Neuronal stem cell (in vitro differentiated cells): ENCODE data around the gene PRICKLE1.

ENCODE experiments used
- DNase-seq: peaks from one replicate; pipeline ENCODE4 v3.0.0-alpha.2; 2013; ENCODE audit warnings: low spot score
- H2AFZ ChIP-seq: one replicate; pipeline ENCODE4 v1.6.1; 2013; ENCODE audit warnings: mild to moderate bottlenecking, low read length, inconsistent platforms
- H2AK5ac ChIP-seq: 2 replicates; pipeline ENCODE4 v1.6.1; 2013; ENCODE audit warnings: low read depth, mild to moderate bottlenecking, inconsistent platforms, low read length, moderate library complexity, mixed read lengths
- H2BK120ac ChIP-seq: 2 replicates; pipeline ENCODE4 v1.6.1; 2013; ENCODE audit warnings: low read depth, mild to moderate bottlenecking, inconsistent platforms, low read length, moderate library complexity, mixed read lengths
- H2BK12ac ChIP-seq: one replicate; pipeline ENCODE4 v1.6.1; 2013; ENCODE audit warnings: low read length, inconsistent platforms
- H2BK15ac ChIP-seq: 2 replicates; pipeline ENCODE4 v1.6.1; 2013; ENCODE audit warnings: mild to moderate bottlenecking, low read length, inconsistent platforms, mixed read lengths
- H2BK5ac ChIP-seq: one replicate; pipeline ENCODE4 v1.6.1; 2013; ENCODE audit warnings: inconsistent platforms, mild to moderate bottlenecking, low read length, moderate library complexity
- H3K14ac ChIP-seq: one replicate; pipeline ENCODE4 v1.6.1; 2013; ENCODE audit warnings: low read length, inconsistent platforms
- H3K18ac ChIP-seq: 2 replicates; pipeline ENCODE4 v1.6.1; 2013; ENCODE audit warnings: low read length, inconsistent platforms
- H3K23ac ChIP-seq: 2 replicates; pipeline ENCODE4 v1.6.1; 2013; ENCODE audit warnings: low read depth, mild to moderate bottlenecking, mixed read lengths, low read length, inconsistent platforms; ENCODE audit not compliant: poor library complexity
- H3K27ac ChIP-seq: replicated peaks from 3 replicates; pipeline ENCODE4 v1.5.1; 2013; ENCODE audit warnings: low read length, inconsistent platforms
- H3K27me3 ChIP-seq, 3 experiments: 2 replicates each; pipeline ENCODE4 v1.6.1; 2013; ENCODE audit warnings: low read length in 3 of 3, mild to moderate bottlenecking in 2 of 3, inconsistent platforms in 1 of 3, low read depth in 1 of 3, mixed read lengths in 1 of 3, moderate library complexity in 1 of 3; ENCODE audit not compliant: control insufficient read depth in 3 of 3, insufficient read depth in 3 of 3
- H3K36me3 ChIP-seq, 2 donors: replicated peaks in 1 of 2; 2 replicates each; pipeline ENCODE4 v1.6.1; 2013; ENCODE audit warnings: low read length in 2 of 2; ENCODE audit not compliant: control insufficient read depth in 2 of 2, insufficient read depth in 2 of 2
- H3K4ac ChIP-seq: 2 replicates; pipeline ENCODE4 v1.6.1; 2013; ENCODE audit warnings: inconsistent platforms, mild to moderate bottlenecking, low read length, moderate library complexity
- H3K4me1 ChIP-seq, 2 donors: 1 replicate in 1 of 2; 2 replicates in 1 of 2; pipeline ENCODE4 v1.6.1; 2013; ENCODE audit warnings: low read length in 2 of 2, low read depth in 1 of 2; ENCODE audit not compliant: control insufficient read depth in 2 of 2, insufficient read depth in 1 of 2
- H3K4me2 ChIP-seq: one replicate; pipeline ENCODE4 v1.6.1; 2013; ENCODE audit warnings: mild to moderate bottlenecking, low read length, inconsistent platforms; ENCODE audit not compliant: insufficient read depth, poor library complexity, severe bottlenecking
- H3K4me3 ChIP-seq, 2 donors: 2 replicates each; pipeline ENCODE4 v1.5.1; 2013; ENCODE audit warnings: low read length in 2 of 2, mild to moderate bottlenecking in 2 of 2, inconsistent platforms in 1 of 2, moderate library complexity in 1 of 2
- H3K79me1 ChIP-seq: one replicate; pipeline ENCODE4 v1.6.1; 2013; ENCODE audit warnings: low read depth, mild to moderate bottlenecking, inconsistent platforms, low read length, moderate library complexity
- H3K9ac ChIP-seq: one replicate; pipeline ENCODE4 v1.6.1; 2013; ENCODE audit warnings: mild to moderate bottlenecking, low read depth, low read length, inconsistent platforms; ENCODE audit not compliant: poor library complexity
- H3K9me3 ChIP-seq, 2 donors: replicated peaks in 1 of 2; 2 replicates each; pipeline versions ENCODE3 to v1.6.1; 2013; ENCODE audit warnings: low read length in 2 of 2, mild to moderate bottlenecking in 2 of 2, inconsistent platforms in 1 of 2, low read depth in 1 of 2, mixed read lengths in 1 of 2, moderate library complexity in 1 of 2; ENCODE audit not compliant: control insufficient read depth in 2 of 2, insufficient read depth in 1 of 2
- H4K8ac ChIP-seq: one replicate; pipeline ENCODE4 v1.6.1; 2013; ENCODE audit warnings: low read depth, mild to moderate bottlenecking, inconsistent platforms, low read length, moderate library complexity
- H4K91ac ChIP-seq: one replicate; pipeline ENCODE4 v1.6.1; 2013; ENCODE audit warnings: low read length, low read depth, mild to moderate bottlenecking, inconsistent platforms; ENCODE audit not compliant: poor library complexity
- WGBS, 2 donors: extraction: QIAGEN DNeasy Blood & Tissue Kit; methylation state at CpG; one replicate each; pipeline ENCODE4 v1.1.7; 2013; ENCODE audit warnings: missing lambda C conversion rate in 2 of 2, mixed read lengths in 1 of 2; ENCODE audit not compliant: insufficient read length in 2 of 2, insufficient replicate concordance in 1 of 2; ENCODE audit errors: extremely low coverage in 2 of 2; 5-methylcytosine and 5-hydroxymethylcytosine counted together

The PRICKLE1 gene

GRCh38 chr12:42495244-42495643 lies 94.3 kb downstream of the PRICKLE1 start:
- Histone ChIP-seq H4K8ac (no peak overlapping the region), H3K4me3 (no peak overlapping the region), H2BK120ac (no peak overlapping the region), H3K18ac (no peak overlapping the region), H2BK15ac (no peak overlapping the region), H3K36me3 (no peaks in the 10 kb centered on the region), H3K4me1 (no peaks in the 10 kb centered on the region), H3K27ac (no peak overlapping the region), H3K27me3 (no peaks in the 10 kb centered on the region), H2BK12ac (no peak overlapping the region), H4K91ac (no peak overlapping the region), H3K9me3 (no peaks in the 10 kb centered on the region), H3K4ac (no peak overlapping the region), H3K23ac (no peak overlapping the region), H2BK5ac (no peak overlapping the region), H3K14ac (no peak overlapping the region), H3K79me1 (no peaks in the 10 kb centered on the region), H3K4me2 (no peak overlapping the region), H3K9ac (no peak overlapping the region), H2AFZ (no peak overlapping the region), H2AK5ac (no peak overlapping the region)
- no peak for DNase-seq
- WGBS, 2 donors: no CpG with 5 or more reads among the region's 4 CpGs

- no peaks in the 10 kb centered on the region for H3K79me1 ChIP-seq
- H2BK120ac ChIP-seq: no peak overlapping the region
- H3K4me3 ChIP-seq: no peak overlapping the region
- WGBS, 2 donors: no CpG with 5 or more reads among the region's 1 CpG
- H3K9ac ChIP-seq: no peak overlapping the region
- no peaks in the 10 kb centered on the region for H3K9me3 ChIP-seq
- no peak overlapping the region for H3K23ac ChIP-seq
- no peak overlapping the region for H2BK5ac ChIP-seq
- no peak overlapping the region for H3K14ac ChIP-seq
- no peak overlapping the region for H2BK12ac ChIP-seq
- H2BK15ac ChIP-seq: no peak overlapping the region
- no peak overlapping the region for H4K8ac ChIP-seq
- H4K91ac ChIP-seq: no peak overlapping the region
- H3K4me2 ChIP-seq: no peak overlapping the region
- no peak overlapping the region for H3K4ac ChIP-seq
- no peaks in the 10 kb centered on the region for H3K4me1 ChIP-seq
- H2AK5ac ChIP-seq: no peak overlapping the region
- H3K18ac ChIP-seq: no peak overlapping the region
- no peak for DNase-seq
- H3K27ac ChIP-seq: no peak overlapping the region
- no peak overlapping the region for H2AFZ ChIP-seq
- no peaks in the 10 kb centered on the region for H3K36me3 ChIP-seq
- H3K27me3 ChIP-seq: no peaks in the 10 kb centered on the region
These were observed 97.3 kb downstream of the PRICKLE1 start for GRCh38 chr12:42492267-42492666.

GRCh38 chr12:42490261-42490842 lies 99.2 kb downstream of the PRICKLE1 start:
- Histone ChIP-seq H3K36me3 (no peaks in the 10 kb centered on the region), H3K23ac (no peak overlapping the region), H2BK120ac (no peak overlapping the region), H2BK15ac (no peak overlapping the region), H3K27ac (no peak overlapping the region), H3K79me1 (no peaks in the 10 kb centered on the region), H3K4me1 (peaks cover 0 to 3% of the 10 kb centered on the region in 2 donors), H4K8ac (no peak overlapping the region), H3K9ac (no peak overlapping the region), H2BK12ac (no peak overlapping the region), H3K27me3 (no peaks in the 10 kb centered on the region), H3K18ac (no peak overlapping the region), H3K4me3 (no peak overlapping the region), H3K9me3 (no peaks in the 10 kb centered on the region), H4K91ac (no peak overlapping the region), H2BK5ac (no peak overlapping the region), H3K4ac (no peak overlapping the region), H2AK5ac (no peak overlapping the region), H2AFZ (no peak overlapping the region), H3K4me2 (no peak overlapping the region), H3K14ac (no peak overlapping the region)
- no peak for DNase-seq
- WGBS, 2 donors: no CpG with 5 or more reads among the region's 5 CpGs

- Histone ChIP-seq H3K27me3 (no peaks in the 10 kb centered on the region), H2AFZ (no peak overlapping the region), H3K36me3 (no peaks in the 10 kb centered on the region), H3K4me1 (peaks cover 5 to 7% of the 10 kb centered on the region in 2 donors), H2BK15ac (no peak overlapping the region), H2BK5ac (no peak overlapping the region), H3K18ac (no peak overlapping the region), H4K91ac (no peak overlapping the region), H3K9ac (no peak overlapping the region), H3K27ac (no peak overlapping the region), H2BK12ac (no peak overlapping the region), H3K4ac (no peak overlapping the region), H3K9me3 (no peaks in the 10 kb centered on the region), H3K4me3 (no peak overlapping the region), H2BK120ac (no peak overlapping the region), H2AK5ac (no peak overlapping the region), H4K8ac (no peak overlapping the region), H3K79me1 (no peaks in the 10 kb centered on the region), H3K14ac (no peak overlapping the region), H3K4me2 (no peak overlapping the region), H3K23ac (no peak overlapping the region)
- no peak for DNase-seq
- WGBS, 2 donors: no CpG with 5 or more reads among the region's 2 CpGs
These were observed 103.1 kb downstream of the PRICKLE1 start for GRCh38 chr12:42486407-42486806.
